CD4-positive, alpha-beta T cell (primary cell): ENCODE results near the gene CDH4. TPM values are rescaled to one million over a fixed set of nuclear protein-coding genes. Genes with fewer than 3 reads are reported as not detected.

Experiments used
- ATAC-seq: fragments of 200-7000 bp; cut with Tn5 transposase; one replicate; pipeline ENCODE4 v1.10.0; 2022; ENCODE audit warnings: mild to moderate bottlenecking; ENCODE audit not compliant: poor library complexity
- CTCF ChIA-PET: fragments of 350-600 bp; sonication (Branson Sonifier 250); formaldehyde crosslinking; loops from one replicate; lab custom pipeline; 2021; ENCODE audit warnings: antibody characterized with exemption, inconsistent platforms; lab: Charles Lee
- POLR2A ChIA-PET: fragments of 350-600 bp; sonication (Branson Sonifier 250); formaldehyde crosslinking; loops from one replicate; lab custom pipeline; 2021; ENCODE audit warnings: antibody characterized with exemption, inconsistent platforms; lab: Charles Lee
- DNase-seq, 14 experiments: peaks; one replicate each; pipeline ENCODE4 v3.0.0-alpha.2; 2013 to 2020; ENCODE audit warnings: mixed read lengths in 2 of 14
- H3K27ac ChIP-seq, 2 donors: one replicate each; pipeline versions ENCODE4 v1.5.1 to v1.7.0; 2013; ENCODE audit warnings: low read length in 2 of 2, low read depth in 1 of 2, mild to moderate bottlenecking in 1 of 2
- H3K27me3 ChIP-seq, 2 experiments: 1 replicate in 1 of 2; 2 replicates in 1 of 2; pipeline versions ENCODE4 v1.6.1 to v1.7.0; 2013; ENCODE audit warnings: low read length in 2 of 2, control low read depth in 1 of 2, mild to moderate bottlenecking in 1 of 2, moderate library complexity in 1 of 2; ENCODE audit not compliant: insufficient read depth in 2 of 2, control insufficient read depth in 1 of 2
- H3K36me3 ChIP-seq: one replicate; pipeline ENCODE4 v1.6.1; 2013; ENCODE audit warnings: low read length, control low read depth; ENCODE audit not compliant: insufficient read depth
- H3K4me1 ChIP-seq: one replicate; pipeline ENCODE4 v1.6.1; 2013; ENCODE audit warnings: low read length, control low read depth; ENCODE audit not compliant: insufficient read depth
- H3K4me3 ChIP-seq: one replicate; pipeline ENCODE4 v1.5.1; 2013; ENCODE audit warnings: mild to moderate bottlenecking, low read length, moderate library complexity
- H3K9me3 ChIP-seq, 2 experiments: 1 replicate in 1 of 2; 2 replicates in 1 of 2; pipeline versions ENCODE4 v1.6.1 to v1.7.0; 2013; ENCODE audit warnings: low read length in 2 of 2, mild to moderate bottlenecking in 2 of 2, control low read depth in 1 of 2, moderate library complexity in 1 of 2; ENCODE audit not compliant: control insufficient read depth in 1 of 2, insufficient read depth in 1 of 2
- H3K27ac Mint-ChIP-seq: one replicate; pipeline ENCODE4 v1.8.0; 2020; ENCODE audit warnings: mixed read lengths
- H3K27me3 Mint-ChIP-seq: one replicate; pipeline ENCODE4 v1.8.0; 2021; ENCODE audit warnings: mixed read lengths
- H3K36me3 Mint-ChIP-seq: one replicate; pipeline ENCODE4 v1.8.0; 2021; ENCODE audit warnings: low read depth, mixed read lengths
- H3K4me1 Mint-ChIP-seq: one replicate; pipeline ENCODE4 v1.8.0; 2021; ENCODE audit warnings: low read depth, mixed read lengths
- H3K4me3 Mint-ChIP-seq: one replicate; pipeline ENCODE4 v1.8.0; 2020; ENCODE audit warnings: mild to moderate bottlenecking, mixed read lengths
- H3K9me3 Mint-ChIP-seq: one replicate; pipeline ENCODE4 v1.8.0; 2020; ENCODE audit warnings: mixed read lengths
- CTCF ChIP-seq: fragments of 200-600 bp; IDR thresholded peaks from one replicate; pipeline ENCODE4 v1.8.0; 2022; ENCODE audit warnings: antibody characterized with exemption, mild to moderate bottlenecking
- intact Hi-C, 2 experiments: fragments of 100-400 bp; cut with DNase I in 1 of 2; cut with micrococcal nuclease in 1 of 2; formaldehyde crosslinking; loops; one replicate each; pipeline versions ENCODE4 v1.15.1 to v1.9.0; 2023 to 2025; cut with DNase I, micrococcal nuclease
- total RNA-seq, 174 experiments: library from RNA in 2 of 174; stranded (reverse) in 2 of 174; gene quantifications; one replicate each; pipeline ENCODE4 v1.2.3 and lab custom pipeline; 2021 to 2026

The CDH4 gene
- total RNA-seq, 2 experiments from 2014 or later, result 0.11 TPM

DNA sequence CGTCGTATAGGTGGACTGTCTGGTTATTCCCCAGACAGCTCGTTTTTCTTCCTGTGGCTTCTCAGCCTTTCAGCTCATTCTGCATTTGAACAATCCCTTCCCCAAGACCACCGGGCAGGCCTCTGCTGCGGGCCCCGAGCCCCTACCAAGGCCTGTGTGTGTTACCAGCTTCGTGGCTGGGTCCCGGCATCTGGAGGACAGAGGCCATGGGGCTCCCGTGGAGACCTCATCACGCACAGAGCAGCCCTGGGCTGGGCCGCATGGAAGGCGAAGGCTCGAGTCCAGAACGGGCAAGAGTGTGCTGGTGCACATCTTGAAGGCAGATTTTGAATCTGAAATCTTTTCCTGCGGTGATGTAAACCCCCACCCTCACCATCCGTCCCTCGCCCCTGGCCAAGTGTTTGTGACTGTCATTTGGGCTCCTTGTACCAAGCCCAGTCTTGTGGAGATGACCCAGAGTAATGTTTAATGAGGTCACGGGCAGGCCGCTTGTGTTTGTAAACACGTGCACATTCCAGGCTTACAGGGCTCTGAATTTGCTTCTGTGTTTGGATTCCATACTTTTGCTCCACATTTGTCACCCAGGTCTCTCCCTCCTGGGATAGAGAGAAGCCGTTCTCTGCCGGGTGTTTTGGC, 119.6 kb downstream of the CDH4 start:
- TF ChIP-seq CTCF, result no peak
- Histone ChIP-seq H3K4me3 (no peak overlapping the region), H3K4me1 (no peaks in the 10 kb centered on the region), H3K27me3 (no peaks in the 10 kb centered on the region), H3K27ac (no peak overlapping the region), H3K9me3 (peaks cover 0 to 53% of the 10 kb centered on the region in 2 experiments), H3K36me3 (no peaks in the 10 kb centered on the region)
- no peaks in the 10 kb centered on the region for H3K9me3 Mint-ChIP-seq
- ChIA-PET POLR2A (no interaction called here), CTCF (no interaction called here)
- H3K4me1 Mint-ChIP-seq, result no peaks in the 10 kb centered on the region
- no peak overlapping the region for H3K27ac Mint-ChIP-seq
- DNase-seq (no peak), ATAC-seq (no peak)
- intact Hi-C loops, result no loop called here
- H3K4me3 Mint-ChIP-seq, result no peak overlapping the region
- no peaks in the 10 kb centered on the region for H3K36me3 Mint-ChIP-seq
- H3K27me3 Mint-ChIP-seq, result no peaks in the 10 kb centered on the region

GRCh38 chr20:61372137-61373054, 120.3 kb downstream of the CDH4 start:
- CTCF ChIA-PET, result no interaction called here
- no peaks in the 10 kb centered on the region for H3K4me1 Mint-ChIP-seq

DNA sequence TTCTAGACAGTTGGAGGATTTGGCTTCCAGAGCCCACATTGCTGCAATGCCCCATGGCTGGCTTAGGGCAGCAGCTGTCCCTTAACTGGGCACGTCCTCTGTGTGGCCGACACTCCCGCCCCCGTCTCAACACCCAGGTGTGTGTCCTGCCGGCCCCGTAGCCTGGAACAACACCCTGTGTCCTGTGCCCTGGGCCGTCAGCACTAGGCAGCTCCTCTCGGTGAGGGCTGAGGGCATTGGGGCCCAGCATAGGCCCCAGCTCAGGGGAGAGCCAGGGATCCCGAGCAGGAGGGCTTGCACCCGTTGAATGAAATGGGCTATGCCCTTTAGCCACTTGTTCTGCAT, 121.0 kb downstream of the CDH4 start:
- ChIA-PET CTCF (no interaction called here), POLR2A (no interaction called here)
- TF ChIP-seq CTCF, result no peak
- intact Hi-C loops, result no loop called here
- H3K9me3 Mint-ChIP-seq, result no peaks in the 10 kb centered on the region
- H3K36me3 Mint-ChIP-seq, result no peaks in the 10 kb centered on the region
- Histone ChIP-seq H3K27me3 (no peaks in the 10 kb centered on the region), H3K9me3 (peaks cover 0 to 57% of the 10 kb centered on the region in 2 experiments), H3K27ac (no peak overlapping the region), H3K4me1 (no peaks in the 10 kb centered on the region), H3K4me3 (no peak overlapping the region), H3K36me3 (no peaks in the 10 kb centered on the region)
- no peak for ATAC-seq
- H3K27ac Mint-ChIP-seq, result no peak overlapping the region
- no peaks in the 10 kb centered on the region for H3K27me3 Mint-ChIP-seq
- no peak overlapping the region for H3K4me3 Mint-ChIP-seq
- no peak for DNase-seq
- no peaks in the 10 kb centered on the region for H3K4me1 Mint-ChIP-seq

More at GRCh38 chr20:61372137-61373054, 120.3 kb downstream of the CDH4 start:
- Histone ChIP-seq H3K4me3 (no peak overlapping the region), H3K4me1 (no peaks in the 10 kb centered on the region), H3K27me3 (no peaks in the 10 kb centered on the region), H3K9me3 (peaks cover 0 to 57% of the 10 kb centered on the region in 2 experiments), H3K36me3 (no peaks in the 10 kb centered on the region), H3K27ac (no peak overlapping the region)
- DNase-seq (no peak), ATAC-seq (no peak)
- POLR2A ChIA-PET, result no interaction called here
- no peak for TF ChIP-seq CTCF
- H3K27me3 Mint-ChIP-seq, result no peaks in the 10 kb centered on the region
- H3K4me3 Mint-ChIP-seq, result no peak overlapping the region
- H3K36me3 Mint-ChIP-seq, result no peaks in the 10 kb centered on the region
- H3K9me3 Mint-ChIP-seq, result no peaks in the 10 kb centered on the region
- intact Hi-C loops, result no loop called here
- no peak overlapping the region for H3K27ac Mint-ChIP-seq
